ENCODE data around the gene GAS7.

Gene GAS7

DNA sequence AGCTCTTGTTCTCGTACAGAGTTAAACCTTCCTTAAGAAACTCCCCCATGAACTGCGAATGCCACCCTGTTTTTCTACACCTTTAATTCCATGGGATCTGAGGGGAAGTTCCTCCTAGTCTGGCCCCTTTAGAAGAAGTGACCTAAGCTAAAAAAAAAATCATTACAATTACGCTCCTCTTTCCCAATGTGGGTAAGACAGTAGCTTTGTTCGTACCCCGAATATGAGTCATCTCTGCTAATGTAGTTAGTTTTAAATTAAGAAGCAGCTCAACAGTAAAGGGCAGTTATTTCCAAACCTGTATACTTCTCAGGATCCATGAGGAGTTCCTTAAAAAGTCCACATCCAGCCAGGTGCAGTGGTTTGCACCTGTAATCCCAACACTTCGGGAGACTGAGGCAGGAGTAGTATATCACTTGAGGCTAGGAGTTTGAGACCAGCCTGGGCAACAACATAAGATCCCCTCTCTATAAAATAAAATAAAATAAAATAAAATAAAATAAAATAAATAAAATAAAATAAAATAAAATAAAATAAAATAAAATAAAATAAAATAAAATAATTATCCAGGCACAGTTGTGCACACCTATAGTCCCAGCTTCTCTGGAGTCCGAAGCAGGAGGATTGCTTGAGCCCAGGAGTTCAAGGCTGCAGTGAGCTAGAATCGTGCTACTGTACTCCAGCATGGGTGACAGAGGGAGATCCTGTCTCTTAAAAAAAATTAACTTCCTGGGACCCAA, 319.4 kb downstream of the GAS7 start:
- Histone ChIP-seq H3K4me3 (ENCODE audit: control insufficient read depth in 1 of 7, extremely low read depth in 1 of 7, insufficient read depth in 4 of 7, low read depth in 2 of 7, low read length in 6 of 7) (no peak overlapping the region), H3K9me3 (ENCODE audit: control extremely low read depth in 1 of 5, control insufficient read depth in 4 of 5, insufficient read depth in 2 of 5, low read depth in 1 of 5, low read length in 4 of 5) (peaks cover 0 to 19% (median 7%) of the 10 kb centered on the region in 5 experiments), H3K27me3 (replicated peaks in 2 of 5; ENCODE audit: control insufficient read depth in 4 of 5, insufficient read depth in 5 of 5, low read length in 4 of 5) (peaks cover 0 to 4% (median 2%) of the 10 kb centered on the region in 5 experiments), H3K4me1 (ENCODE audit: control extremely low read depth in 1 of 4, control insufficient read depth in 4 of 4, insufficient read depth in 4 of 4, low read length in 3 of 4) (no peaks in the 10 kb centered on the region), H3K36me3 (ENCODE audit: control insufficient read depth in 4 of 4, insufficient read depth in 4 of 4, low read length in 3 of 4) (no peaks in the 10 kb centered on the region), H3K27ac (ENCODE audit: insufficient read depth in 1 of 2, low read depth in 1 of 2, low read length in 2 of 2, poor library complexity in 1 of 2, severe bottlenecking in 2 of 2) (no peak overlapping the region)
- CTCF ChIA-PET, result no interaction called here
- no peak for DNase-seq
- 86% methylated on average over 2 of the region's 8 CpGs for WGBS (ENCODE audit: insufficient coverage)
- POLR2A ChIA-PET, result no interaction called here

GRCh38 chr17:9878356-9878755, 320.1 kb downstream of the GAS7 start:
- no peak overlapping the region for H3K27ac ChIP-seq (ENCODE audit: insufficient read depth in 1 of 2, low read depth in 1 of 2, low read length in 2 of 2, poor library complexity in 1 of 2, severe bottlenecking in 2 of 2)
- ChIA-PET POLR2A (no interaction called here), CTCF (no interaction called here)
- no peaks in the 10 kb centered on the region for H3K4me1 ChIP-seq (ENCODE audit: control extremely low read depth in 1 of 4, control insufficient read depth in 4 of 4, insufficient read depth in 4 of 4, low read length in 3 of 4)
- peaks cover 0 to 14% (median 6%) of the 10 kb centered on the region in 5 experiments for H3K9me3 ChIP-seq (ENCODE audit: control extremely low read depth in 1 of 5, control insufficient read depth in 4 of 5, insufficient read depth in 2 of 5, low read depth in 1 of 5, low read length in 4 of 5)
- DNase-seq, result no peak
- peaks cover 0 to 4% (median 2%) of the 10 kb centered on the region in 5 experiments for H3K27me3 ChIP-seq (replicated peaks in 2 of 5; ENCODE audit: control insufficient read depth in 4 of 5, insufficient read depth in 5 of 5, low read length in 4 of 5)
- WGBS (ENCODE audit: insufficient coverage), result 79% methylated on average over 2 of the region's 3 CpGs
- no peak overlapping the region for H3K4me3 ChIP-seq (ENCODE audit: control insufficient read depth in 1 of 7, extremely low read depth in 1 of 7, insufficient read depth in 4 of 7, low read depth in 2 of 7, low read length in 6 of 7)
- no peaks in the 10 kb centered on the region for H3K36me3 ChIP-seq (ENCODE audit: control insufficient read depth in 4 of 4, insufficient read depth in 4 of 4, low read length in 3 of 4)

- Histone ChIP-seq H3K27me3 (replicated peaks in 2 of 5; ENCODE audit: control insufficient read depth in 4 of 5, insufficient read depth in 5 of 5, low read length in 4 of 5) (peaks cover 0 to 4% (median 4%) of the 10 kb centered on the region in 5 experiments), H3K4me3 (ENCODE audit: control insufficient read depth in 1 of 7, extremely low read depth in 1 of 7, insufficient read depth in 4 of 7, low read depth in 2 of 7, low read length in 6 of 7) (no peak overlapping the region), H3K27ac (ENCODE audit: insufficient read depth in 1 of 2, low read depth in 1 of 2, low read length in 2 of 2, poor library complexity in 1 of 2, severe bottlenecking in 2 of 2) (no peak overlapping the region), H3K4me1 (ENCODE audit: control extremely low read depth in 1 of 4, control insufficient read depth in 4 of 4, insufficient read depth in 4 of 4, low read length in 3 of 4) (no peaks in the 10 kb centered on the region), H3K36me3 (ENCODE audit: control insufficient read depth in 4 of 4, insufficient read depth in 4 of 4, low read length in 3 of 4) (no peaks in the 10 kb centered on the region), H3K9me3 (ENCODE audit: control extremely low read depth in 1 of 5, control insufficient read depth in 4 of 5, insufficient read depth in 2 of 5, low read depth in 1 of 5, low read length in 4 of 5) (no peaks in the 10 kb centered on the region)
- no peak for DNase-seq
- WGBS (ENCODE audit: insufficient coverage), result 34% methylated on average over 3 of the region's 3 CpGs
- POLR2A ChIA-PET, result no interaction called here
- CTCF ChIA-PET, result no interaction called here
Measured at GRCh38 chr17:9875441-9875840, 323.0 kb downstream of the GAS7 start.

GRCh38 chr17:9874722-9875121, 323.7 kb downstream of the GAS7 start:
- WGBS (ENCODE audit: insufficient coverage), result 91% methylated on average over 1 of the region's 3 CpGs
- POLR2A ChIA-PET, result no interaction called here
- no peak overlapping the region for H3K4me3 ChIP-seq (ENCODE audit: control insufficient read depth in 1 of 7, extremely low read depth in 1 of 7, insufficient read depth in 4 of 7, low read depth in 2 of 7, low read length in 6 of 7)
- no peaks in the 10 kb centered on the region for H3K9me3 ChIP-seq (ENCODE audit: control extremely low read depth in 1 of 5, control insufficient read depth in 4 of 5, insufficient read depth in 2 of 5, low read depth in 1 of 5, low read length in 4 of 5)
- H3K4me1 ChIP-seq (ENCODE audit: control extremely low read depth in 1 of 4, control insufficient read depth in 4 of 4, insufficient read depth in 4 of 4, low read length in 3 of 4), result no peaks in the 10 kb centered on the region
- no peak for DNase-seq
- peaks cover 0 to 4% (median 4%) of the 10 kb centered on the region in 5 experiments for H3K27me3 ChIP-seq (replicated peaks in 2 of 5; ENCODE audit: control insufficient read depth in 4 of 5, insufficient read depth in 5 of 5, low read length in 4 of 5)
- no peak overlapping the region for H3K27ac ChIP-seq (ENCODE audit: insufficient read depth in 1 of 2, low read depth in 1 of 2, low read length in 2 of 2, poor library complexity in 1 of 2, severe bottlenecking in 2 of 2)
- CTCF ChIA-PET, result no interaction called here
- no peaks in the 10 kb centered on the region for H3K36me3 ChIP-seq (ENCODE audit: control insufficient read depth in 4 of 4, insufficient read depth in 4 of 4, low read length in 3 of 4)

DNA sequence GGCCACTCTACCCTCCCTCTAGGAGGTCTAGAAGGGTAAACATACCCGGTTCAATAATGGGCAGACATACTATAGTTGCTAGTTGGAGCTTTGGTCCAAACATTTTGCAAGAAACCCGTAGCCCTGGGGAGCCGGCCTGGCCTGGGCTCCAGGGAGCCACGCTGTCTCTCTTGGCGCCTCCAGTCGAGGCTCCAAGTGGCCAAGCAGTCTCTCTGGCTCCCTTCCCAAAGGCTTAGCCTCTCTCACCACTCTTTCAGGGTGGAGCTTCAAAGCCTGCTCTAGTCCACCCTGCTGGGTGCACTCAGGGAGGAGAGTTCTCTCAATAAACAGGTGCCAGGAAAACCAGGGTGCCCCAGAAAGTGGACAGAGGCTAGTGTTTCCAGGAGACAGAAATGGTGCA, 325.6 kb downstream of the GAS7 start:
- POLR2A ChIA-PET, result no interaction called here
- CTCF ChIA-PET, result no interaction called here
- Histone ChIP-seq H3K4me1 (ENCODE audit: control extremely low read depth in 1 of 4, control insufficient read depth in 4 of 4, insufficient read depth in 4 of 4, low read length in 3 of 4) (no peaks in the 10 kb centered on the region), H3K27me3 (replicated peaks in 2 of 5; ENCODE audit: control insufficient read depth in 4 of 5, insufficient read depth in 5 of 5, low read length in 4 of 5) (peaks cover 0 to 4% (median 4%) of the 10 kb centered on the region in 5 experiments), H3K9me3 (ENCODE audit: control extremely low read depth in 1 of 5, control insufficient read depth in 4 of 5, insufficient read depth in 2 of 5, low read depth in 1 of 5, low read length in 4 of 5) (no peaks in the 10 kb centered on the region), H3K36me3 (ENCODE audit: control insufficient read depth in 4 of 4, insufficient read depth in 4 of 4, low read length in 3 of 4) (no peaks in the 10 kb centered on the region), H3K4me3 (ENCODE audit: control insufficient read depth in 1 of 7, extremely low read depth in 1 of 7, insufficient read depth in 4 of 7, low read depth in 2 of 7, low read length in 6 of 7) (no peak overlapping the region), H3K27ac (ENCODE audit: insufficient read depth in 1 of 2, low read depth in 1 of 2, low read length in 2 of 2, poor library complexity in 1 of 2, severe bottlenecking in 2 of 2) (no peak overlapping the region)
- DNase-seq, result no peak
- WGBS (ENCODE audit: insufficient coverage), result 77% methylated on average over 6 of the region's 6 CpGs

DNA sequence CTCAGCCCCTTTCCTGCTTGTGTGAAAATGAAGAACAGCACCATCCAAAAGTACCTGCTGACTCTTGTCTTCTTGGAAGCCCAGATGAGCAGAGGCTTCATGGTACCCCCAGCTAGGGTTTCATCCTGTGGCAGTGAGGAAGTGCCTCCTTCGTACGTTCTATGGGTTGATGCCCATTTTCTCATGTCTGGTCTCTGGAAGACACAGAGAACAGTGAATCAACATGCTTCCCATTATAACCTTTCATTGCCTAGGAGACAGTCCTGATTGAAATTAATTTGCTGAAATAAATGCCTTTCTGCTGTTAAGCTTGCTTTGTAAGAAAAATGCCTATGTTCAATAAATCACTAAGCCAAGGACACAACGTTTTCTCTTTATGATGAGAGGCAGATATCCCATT, 329.9 kb downstream of the GAS7 start:
- Histone ChIP-seq H3K27me3 (replicated peaks in 2 of 5; ENCODE audit: control insufficient read depth in 4 of 5, insufficient read depth in 5 of 5, low read length in 4 of 5) (peaks cover 0 to 4% (median 0%) of the 10 kb centered on the region in 5 experiments), H3K4me3 (ENCODE audit: control insufficient read depth in 1 of 7, extremely low read depth in 1 of 7, insufficient read depth in 4 of 7, low read depth in 2 of 7, low read length in 6 of 7) (no peak overlapping the region), H3K9me3 (ENCODE audit: control extremely low read depth in 1 of 5, control insufficient read depth in 4 of 5, insufficient read depth in 2 of 5, low read depth in 1 of 5, low read length in 4 of 5) (peaks cover 0 to 3% (median 0%) of the 10 kb centered on the region in 5 experiments), H3K27ac (ENCODE audit: insufficient read depth in 1 of 2, low read depth in 1 of 2, low read length in 2 of 2, poor library complexity in 1 of 2, severe bottlenecking in 2 of 2) (no peak overlapping the region), H3K36me3 (ENCODE audit: control insufficient read depth in 4 of 4, insufficient read depth in 4 of 4, low read length in 3 of 4) (no peaks in the 10 kb centered on the region), H3K4me1 (ENCODE audit: control extremely low read depth in 1 of 4, control insufficient read depth in 4 of 4, insufficient read depth in 4 of 4, low read length in 3 of 4) (no peaks in the 10 kb centered on the region)
- ChIA-PET POLR2A (no interaction called here), CTCF (no interaction called here)
- 100% methylated on average over 2 of the region's 3 CpGs for WGBS (ENCODE audit: insufficient coverage)
- DNase-seq, result no peak

DNA sequence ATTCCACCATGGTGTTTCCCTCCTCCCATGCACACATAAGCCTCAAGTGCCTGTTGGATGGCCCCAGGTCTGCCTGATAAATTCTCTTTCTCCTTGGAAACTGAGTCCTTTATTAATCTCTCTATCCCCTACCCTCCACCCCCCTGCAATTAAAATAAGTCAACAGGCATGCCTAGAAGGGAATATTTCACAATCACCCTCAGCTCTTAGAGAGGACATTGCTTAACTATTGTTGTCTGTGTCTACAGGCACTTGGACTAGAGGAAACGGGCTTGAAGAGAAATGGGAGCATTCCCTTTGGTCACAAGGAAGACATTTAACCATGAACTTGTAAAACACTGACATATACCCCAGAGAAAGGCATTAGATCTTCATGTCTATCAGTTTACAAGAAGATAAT, 332.8 kb downstream of the GAS7 start:
- WGBS (ENCODE audit: insufficient coverage), result no CpG with 5 or more reads among the region's 1 CpG
- ChIA-PET CTCF (no interaction called here), POLR2A (no interaction called here)
- Histone ChIP-seq H3K27me3 (replicated peaks in 2 of 5; ENCODE audit: control insufficient read depth in 4 of 5, insufficient read depth in 5 of 5, low read length in 4 of 5) (peaks cover 0 to 6% (median 0%) of the 10 kb centered on the region in 5 experiments), H3K36me3 (ENCODE audit: control insufficient read depth in 4 of 4, insufficient read depth in 4 of 4, low read length in 3 of 4) (no peaks in the 10 kb centered on the region), H3K4me3 (ENCODE audit: control insufficient read depth in 1 of 7, extremely low read depth in 1 of 7, insufficient read depth in 4 of 7, low read depth in 2 of 7, low read length in 6 of 7) (no peak overlapping the region), H3K4me1 (ENCODE audit: control extremely low read depth in 1 of 4, control insufficient read depth in 4 of 4, insufficient read depth in 4 of 4, low read length in 3 of 4) (no peaks in the 10 kb centered on the region), H3K27ac (ENCODE audit: insufficient read depth in 1 of 2, low read depth in 1 of 2, low read length in 2 of 2, poor library complexity in 1 of 2, severe bottlenecking in 2 of 2) (no peak overlapping the region), H3K9me3 (ENCODE audit: control extremely low read depth in 1 of 5, control insufficient read depth in 4 of 5, insufficient read depth in 2 of 5, low read depth in 1 of 5, low read length in 4 of 5) (peaks cover 0 to 5% (median 0%) of the 10 kb centered on the region in 5 experiments)
- no peak for DNase-seq
